GM12878 (cell line): ENCODE results near the gene RGS12.

Experiments
- CHD4 ChIP-seq: fragments of 200-600 bp; sonication (generic); IDR thresholded peaks from 2 replicates; pipeline ENCODE4 v1.6.1; 2016; ENCODE audit warnings: mild to moderate bottlenecking
- FOXK2 ChIP-seq: fragments of 450-650 bp; IDR thresholded peaks from 2 replicates; pipeline ENCODE4 v1.6.1; 2017; ENCODE audit warnings: mild to moderate bottlenecking, moderate library complexity
- RELA ChIP-seq: fragments of 450-650 bp; IDR thresholded peaks from 2 replicates; pipeline ENCODE4 v1.8.0; 2014; ENCODE audit warnings: borderline replicate concordance; ENCODE audit not compliant: partially characterized antibody
- ZNF24 ChIP-seq: fragments of 450-650 bp; IDR thresholded peaks from 2 replicates; pipeline ENCODE4 v1.6.1; 2017; ENCODE audit warnings: antibody characterized with exemption, mild to moderate bottlenecking
- ZSCAN29 ChIP-seq: fragments of 450-650 bp; IDR thresholded peaks from 2 replicates; pipeline ENCODE4 v1.6.1; 2017; ENCODE audit warnings: mild to moderate bottlenecking, moderate library complexity
- TF ChIP-seq, protein P1 (sequence below), 3 experiments: IDR thresholded peaks in 2 of 3; conservative IDR thresholded peaks in 1 of 3; 2 replicates each; pipeline ENCODE4 v1.5.1; 2011; ENCODE audit warnings: low read depth in 3 of 3, low read length in 3 of 3, mild to moderate bottlenecking in 3 of 3, control low read depth in 2 of 3, moderate library complexity in 2 of 3, inconsistent platforms in 1 of 3, mixed read lengths in 1 of 3; ENCODE audit not compliant: control insufficient read depth in 2 of 3, insufficient read depth in 1 of 3; ENCODE audit errors: extremely low read depth in 1 of 3

DNA sequence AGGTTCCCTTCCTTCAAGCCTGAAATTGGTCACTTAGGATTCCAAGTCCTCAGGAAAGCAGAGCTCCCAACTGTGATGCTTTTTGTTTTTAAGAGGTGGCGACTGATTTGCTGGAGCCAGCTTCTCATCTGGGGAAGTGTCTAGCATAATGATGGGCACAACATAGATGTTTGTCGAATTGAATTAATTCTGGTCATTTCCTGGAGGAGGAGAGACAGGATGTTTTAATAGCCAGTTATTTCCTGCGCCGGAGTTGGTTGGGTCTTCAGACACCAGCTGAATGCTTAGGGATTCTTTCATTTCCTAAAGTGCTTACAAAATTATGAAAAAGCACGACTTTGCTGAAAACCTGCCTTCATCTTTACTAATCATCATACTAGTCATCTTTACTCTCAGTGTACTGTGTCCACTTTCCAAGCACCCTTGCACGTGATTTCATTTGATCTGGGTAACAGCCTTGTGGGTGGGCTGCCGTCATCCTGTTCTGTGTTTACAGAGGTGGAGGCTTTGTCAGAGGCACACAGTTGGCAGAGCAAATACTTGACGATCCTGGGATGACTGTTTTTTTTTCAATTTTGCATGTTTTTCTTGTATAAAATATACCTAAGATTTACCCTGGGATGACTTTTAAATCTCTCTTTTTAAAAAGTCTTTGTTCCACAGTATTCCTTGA is 49.5 kb downstream of the RGS12 start:
- TF ChIP-seq RELA = no peak
- TF ChIP-seq FOXK2 = no peak
- TF ChIP-seq, protein P1, sequence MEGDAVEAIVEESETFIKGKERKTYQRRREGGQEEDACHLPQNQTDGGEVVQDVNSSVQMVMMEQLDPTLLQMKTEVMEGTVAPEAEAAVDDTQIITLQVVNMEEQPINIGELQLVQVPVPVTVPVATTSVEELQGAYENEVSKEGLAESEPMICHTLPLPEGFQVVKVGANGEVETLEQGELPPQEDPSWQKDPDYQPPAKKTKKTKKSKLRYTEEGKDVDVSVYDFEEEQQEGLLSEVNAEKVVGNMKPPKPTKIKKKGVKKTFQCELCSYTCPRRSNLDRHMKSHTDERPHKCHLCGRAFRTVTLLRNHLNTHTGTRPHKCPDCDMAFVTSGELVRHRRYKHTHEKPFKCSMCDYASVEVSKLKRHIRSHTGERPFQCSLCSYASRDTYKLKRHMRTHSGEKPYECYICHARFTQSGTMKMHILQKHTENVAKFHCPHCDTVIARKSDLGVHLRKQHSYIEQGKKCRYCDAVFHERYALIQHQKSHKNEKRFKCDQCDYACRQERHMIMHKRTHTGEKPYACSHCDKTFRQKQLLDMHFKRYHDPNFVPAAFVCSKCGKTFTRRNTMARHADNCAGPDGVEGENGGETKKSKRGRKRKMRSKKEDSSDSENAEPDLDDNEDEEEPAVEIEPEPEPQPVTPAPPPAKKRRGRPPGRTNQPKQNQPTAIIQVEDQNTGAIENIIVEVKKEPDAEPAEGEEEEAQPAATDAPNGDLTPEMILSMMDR (IDR thresholded peaks at IDR 0.05 in 2 of 3, conservative IDR thresholded peaks at IDR 0.05 in 1 of 3; ENCODE audit: control insufficient read depth in 2 of 3, extremely low read depth in 1 of 3, insufficient read depth in 1 of 3, low read depth in 3 of 3, low read length in 3 of 3) = no peak
- no peak for TF ChIP-seq ZSCAN29
- no peak for TF ChIP-seq CHD4
- TF ChIP-seq ZNF24 = no peak
